NB4 (cell line): ENCODE measurements around the gene DGCR2.
"Not testable (repeated sequence)": the region's sequence is repeated elsewhere in the genome, so short reads cannot be mapped to it uniquely, and the experiment has no call there.

Source experiments
- DNase-seq: peaks from one replicate; pipeline ENCODE4 v3.0.0; 2010; ENCODE audit warnings: low read depth
- H3K4me3 ChIP-seq: one replicate; pipeline ENCODE4 v1.5.1; 2011; ENCODE audit warnings: mild to moderate bottlenecking, low read depth, low read length, moderate library complexity
- CTCF ChIP-seq: IDR thresholded peaks from one replicate; pipeline ENCODE4 v1.5.1; 2012; ENCODE audit warnings: low read depth, low read length
- MAX ChIP-seq: IDR thresholded peaks from 2 replicates; pipeline ENCODE4 v1.6.1; 2011; ENCODE audit warnings: low read depth, low read length
- MYC ChIP-seq: IDR thresholded peaks from 2 replicates; pipeline ENCODE4 v1.6.1; 2011; ENCODE audit warnings: low read depth, low read length
- POLR2A ChIP-seq: IDR thresholded peaks from 2 replicates; pipeline ENCODE4 v1.6.1; 2011; ENCODE audit warnings: mild to moderate bottlenecking; ENCODE audit not compliant: insufficient read length; ENCODE audit errors: extremely low read depth

Gene DGCR2

GRCh38 chr22:19014886-19015285 lies 107.3 kb downstream of the DGCR2 start:
- no peak for TF ChIP-seq POLR2A
- TF ChIP-seq CTCF, result no peak
- TF ChIP-seq MAX, result no peak
- no peak for TF ChIP-seq MYC
- no peak overlapping the region for H3K4me3 ChIP-seq
- DNase-seq, result no peak

GRCh38 chr22:19013881-19014598 lies 108.2 kb downstream of the DGCR2 start:
- not testable (repeated sequence) for H3K4me3 ChIP-seq, DNase-seq

- not testable (repeated sequence) for H3K4me3 ChIP-seq, DNase-seq
Measured at GRCh38 chr22:19013411-19013810, 108.8 kb downstream of the DGCR2 start.

- TF ChIP-seq POLR2A, result no peak
- TF ChIP-seq MYC, result no peak
- no peak for TF ChIP-seq MAX
- no peak for TF ChIP-seq CTCF
- H3K4me3 ChIP-seq, result no peak overlapping the region
- DNase-seq, result no peak
Measured at GRCh38 chr22:19012308-19012986, 109.8 kb downstream of the DGCR2 start.

- not testable (repeated sequence) for DNase-seq, H3K4me3 ChIP-seq
Measured at GRCh38 chr22:19011611-19012010, 110.6 kb downstream of the DGCR2 start.

- no peak overlapping the region for H3K4me3 ChIP-seq
- no peak for TF ChIP-seq MYC
- no peak for TF ChIP-seq POLR2A
- no peak for TF ChIP-seq MAX
- TF ChIP-seq CTCF, result no peak
- DNase-seq, result no peak
Measured at GRCh38 chr22:19011075-19011474, 111.1 kb downstream of the DGCR2 start.

- TF ChIP-seq POLR2A (no peak), CTCF (no peak), MAX (no peak), MYC (no peak)
- DNase-seq, result peak; percentile 55
- no peak overlapping the region for H3K4me3 ChIP-seq
Measured at GRCh38 chr22:19005905-19006304, 116.3 kb downstream of the DGCR2 start.
